Gastrocnemius medialis (tissue), 4 donors: ENCODE results near the gene PCDHA9. TPM values are rescaled to one million over a fixed set of nuclear protein-coding genes. Genes with fewer than 3 reads are reported as not detected.
"Not testable (repeated sequence)": the region's sequence is repeated elsewhere in the genome, so short reads cannot be mapped to it uniquely, and the experiment has no call there.

Experiments
- ATAC-seq, 2 donors: fragments of 150-250 bp; one replicate each; pipeline ENCODE4 v1.9.1; 2016
- DNase-seq, 2 donors: peaks; one replicate each; pipeline ENCODE4 v3.0.0-alpha.2; 2019
- H3K27ac ChIP-seq, 4 donors: fragments of 200-600 bp; sonication (generic); 1 replicate in 1 of 4; 2 replicates in 3 of 4; pipeline ENCODE4 v1.5.1; 2016 to 2018; ENCODE audit warnings: mild to moderate bottlenecking in 2 of 4, moderate library complexity in 1 of 4
- H3K27me3 ChIP-seq, 3 donors: fragments of 200-600 bp; sonication (generic) in 2 of 3; 1 replicate in 1 of 3; 2 replicates in 2 of 3; pipeline versions ENCODE4 v1.5.1 to v1.6.0; 2016 to 2019; ENCODE audit warnings: mild to moderate bottlenecking in 1 of 3, moderate library complexity in 1 of 3
- H3K36me3 ChIP-seq, 2 donors: fragments of 200-600 bp; sonication (generic) in 1 of 2; one replicate each; pipeline ENCODE4 v1.5.1; 2017 to 2018
- H3K4me1 ChIP-seq, 2 donors: fragments of 200-600 bp; sonication (generic) in 1 of 2; one replicate each; pipeline ENCODE4 v1.5.1; 2016 to 2017; ENCODE audit warnings: mild to moderate bottlenecking in 2 of 2
- H3K4me3 ChIP-seq, 4 donors: fragments of 200-600 bp; sonication (generic) in 3 of 4; 1 replicate in 1 of 4; 2 replicates in 3 of 4; pipeline ENCODE4 v1.5.1; 2016 to 2019; ENCODE audit warnings: mild to moderate bottlenecking in 2 of 4
- H3K9me3 ChIP-seq, 3 donors: fragments of 200-600 bp; sonication (generic) in 2 of 3; 1 replicate in 1 of 3; 2 replicates in 2 of 3; pipeline ENCODE4 v1.5.1; 2016 to 2019
- CTCF ChIP-seq, 5 experiments: fragments of 450-650 bp in 3 of 5; fragments of 200-600 bp in 2 of 5; sonication (generic) in 2 of 5; IDR thresholded peaks in 4 of 5; conservative IDR thresholded peaks in 1 of 5; 1 replicate in 4 of 5; 2 replicates in 1 of 5; pipeline ENCODE4 v1.5.1; 2016 to 2019; ENCODE audit warnings: antibody characterized with exemption in 5 of 5, mild to moderate bottlenecking in 3 of 5, moderate library complexity in 3 of 5
- POLR2A ChIP-seq, 2 donors: fragments of 450-650 bp; IDR thresholded peaks; one replicate each; pipeline ENCODE4 v1.6.1; 2017; ENCODE audit warnings: antibody characterized with exemption in 2 of 2, mild to moderate bottlenecking in 2 of 2, moderate library complexity in 2 of 2
- in situ Hi-C, 4 donors: fragments of 200-750 bp; cut with MboI; loops; one replicate each; pipeline versions ENCODE4 v1.15.0 to v1.8.0; 2017; ENCODE audit warnings: low sequenced_read_pairs in 4 of 4
- intact Hi-C: fragments of 100-400 bp; cut with DNase I; formaldehyde crosslinking; loops from one replicate; pipeline ENCODE4 v1.15.1; 2023; ENCODE audit warnings: low total_unique reads
- total RNA-seq, 4 donors: library from RNA; depleted of rRNA; stranded (reverse); fragments of >200 nt; gene quantifications; one replicate each; pipeline versions ENCODE4 v1.1.0 to v1.2.3, GENCODE V29; 2016

Gene PCDHA9
- total RNA-seq = under 1 TPM in 2 of 4 donors, not detected in 2; 0.07 TPM

GRCh38 chr5:140848139-140849102 is at the start of gene PCDHA9:
Gene PCDHA9, plus strand, starts transcription at chr5:140848382. Its CDS starts 114 bp downstream, at chr5:140848496.
- in situ Hi-C loops, H3K4me3 ChIP-seq, H3K9me3 ChIP-seq, H3K27ac ChIP-seq, H3K4me1 ChIP-seq, intact Hi-C loops, H3K36me3 ChIP-seq, ATAC-seq, DNase-seq: not testable (repeated sequence)
- peaks cover 4 to 18% (median 6%) of the 10 kb centered on the region in 3 donors for H3K27me3 ChIP-seq

DNA sequence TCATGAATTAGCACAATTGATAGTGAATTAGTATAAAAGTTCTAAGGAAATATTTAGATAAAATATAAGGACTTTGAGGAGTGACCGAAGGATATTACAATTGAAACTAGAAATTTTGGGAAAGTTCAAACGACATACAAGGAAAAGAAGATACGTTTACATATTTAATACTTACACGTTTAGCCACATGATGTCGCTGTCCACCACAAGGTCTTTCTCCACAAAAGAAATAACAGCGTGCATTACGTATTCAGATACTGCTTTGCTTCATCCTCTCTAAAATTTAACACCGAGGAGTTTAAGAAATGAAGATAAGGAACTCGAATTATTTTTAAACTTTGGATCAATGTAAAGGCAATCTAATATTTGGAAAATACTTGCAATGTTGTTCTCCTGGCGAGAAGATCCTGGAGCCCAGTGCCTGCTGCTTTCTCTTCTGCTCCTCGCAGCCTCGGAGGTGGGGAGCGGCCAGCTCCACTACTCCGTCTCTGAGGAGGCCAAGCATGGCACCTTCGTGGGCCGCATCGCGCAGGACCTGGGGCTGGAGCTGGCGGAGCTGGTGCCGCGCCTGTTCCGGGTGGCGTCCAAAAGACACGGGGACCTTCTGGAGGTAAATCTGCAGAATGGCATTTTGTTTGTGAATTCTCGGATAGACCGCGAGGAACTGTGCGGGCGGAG is 47.2 kb upstream of the PCDHA9 start, which contains the start of gene PCDHA3:
Gene PCDHA3, plus strand, starts transcription at position 242 of the 678 bp plus-strand sequence.
- Histone ChIP-seq H3K9me3 (peaks cover 0 to 11% (median 0%) of the 10 kb centered on the region in 3 donors), H3K27me3 (peaks cover 0 to 18% (median 3%) of the 10 kb centered on the region in 3 donors), H3K4me1 (no peaks in the 10 kb centered on the region), H3K27ac (no peak within 1 kb of the TSS), H3K36me3 (no peaks in the 10 kb centered on the region), H3K4me3 (peak within 1 kb of the TSS in 3 of 4 donors; percentile 9 to 39 (median 36))
- in situ Hi-C loops = no loop called here
- TF ChIP-seq POLR2A (IDR thresholded peaks at IDR 0.05) = no peak
- peak in 1 of 5 experiments; percentile 30 for TF ChIP-seq CTCF (IDR thresholded peaks at IDR 0.05 in 4 of 5, conservative IDR thresholded peaks at IDR 0.05 in 1 of 5)
- intact Hi-C loops = no loop called here
- ATAC-seq = no peak
- no peak for DNase-seq

DNA sequence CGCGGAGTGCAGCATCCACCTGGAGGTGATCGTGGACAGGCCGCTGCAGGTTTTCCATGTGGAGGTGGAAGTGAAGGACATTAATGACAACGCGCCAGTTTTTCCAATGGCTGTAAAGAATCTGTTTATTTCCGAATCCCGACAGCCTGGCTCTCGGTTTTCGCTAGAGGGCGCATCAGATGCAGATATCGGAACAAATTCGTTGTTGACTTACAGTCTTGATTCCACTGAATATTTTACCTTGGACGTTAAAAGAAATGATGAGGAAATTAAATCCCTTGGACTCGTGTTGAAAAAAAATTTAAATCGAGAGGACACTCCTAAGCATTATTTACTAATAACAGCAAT is 46.7 kb upstream of the PCDHA9 start:
- in situ Hi-C loops (no loop called here), intact Hi-C loops (no loop called here)
- ATAC-seq (no peak), DNase-seq (no peak)
- Histone ChIP-seq H3K27ac (no peak overlapping the region), H3K9me3 (peaks cover 0 to 6% (median 0%) of the 10 kb centered on the region in 3 donors), H3K4me1 (no peaks in the 10 kb centered on the region), H3K36me3 (no peaks in the 10 kb centered on the region), H3K27me3 (peaks cover 0 to 18% (median 3%) of the 10 kb centered on the region in 3 donors), H3K4me3 (peak overlapping the region in 3 of 4 donors; percentile 9 to 39 (median 36))
- no peak for TF ChIP-seq POLR2A (IDR thresholded peaks at IDR 0.05)
- no peak for TF ChIP-seq CTCF (IDR thresholded peaks at IDR 0.05 in 4 of 5, conservative IDR thresholded peaks at IDR 0.05 in 1 of 5)

DNA sequence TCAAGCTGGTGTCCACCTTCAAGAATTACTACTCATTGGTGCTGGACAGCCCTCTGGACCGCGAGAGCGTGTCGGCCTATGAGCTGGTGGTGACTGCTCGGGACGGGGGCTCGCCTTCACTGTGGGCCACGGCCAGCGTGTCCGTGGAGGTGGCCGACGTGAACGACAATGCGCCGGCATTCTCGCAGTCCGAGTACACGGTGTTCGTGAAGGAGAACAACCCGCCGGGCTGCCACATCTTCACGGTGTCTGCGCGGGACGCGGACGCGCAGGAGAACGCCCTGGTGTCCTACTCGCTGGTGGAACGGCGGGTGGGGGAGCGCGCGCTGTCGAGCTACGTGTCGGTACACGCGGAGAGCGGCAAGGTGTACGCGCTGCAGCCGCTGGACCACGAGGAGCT is 45.8 kb upstream of the PCDHA9 start:
- H3K4me3 ChIP-seq, DNase-seq, intact Hi-C loops, H3K27ac ChIP-seq, ATAC-seq, in situ Hi-C loops, H3K9me3 ChIP-seq, H3K4me1 ChIP-seq, H3K36me3 ChIP-seq: not testable (repeated sequence)
- peaks cover 0 to 22% (median 5%) of the 10 kb centered on the region in 3 donors for H3K27me3 ChIP-seq

- no peaks in the 10 kb centered on the region for H3K4me1 ChIP-seq
- ATAC-seq (no peak), DNase-seq (no peak)
- no peaks in the 10 kb centered on the region for H3K9me3 ChIP-seq
- no peak overlapping the region for H3K4me3 ChIP-seq
- no peaks in the 10 kb centered on the region for H3K36me3 ChIP-seq
- no peak overlapping the region for H3K27ac ChIP-seq
- TF ChIP-seq POLR2A (IDR thresholded peaks at IDR 0.05) = no peak
- intact Hi-C loops = no loop called here
- in situ Hi-C loops = no loop called here
- peaks cover 0 to 22% (median 5%) of the 10 kb centered on the region in 3 donors for H3K27me3 ChIP-seq
These were observed 45.4 kb upstream of the PCDHA9 start for GRCh38 chr5:140802781-140803271.
